ENCODE results near the gene TPPP3.

GRCh38 chr16:67431775-67432505, 38.6 kb upstream of the TPPP3 start:
- TF ChIP-seq CTCF (IDR thresholded peaks at IDR 0.05 in 4 of 5, conservative IDR thresholded peaks at IDR 0.05 in 1 of 5) (no peak), POLR2A (IDR thresholded peaks at IDR 0.05) (no peak)

All from gastrocnemius medialis (tissue), 4 donors.